Endodermal cell (in vitro differentiated cells): ENCODE measurements around the gene SEC23A. TPM values are rescaled to one million over a fixed set of nuclear protein-coding genes. Genes with fewer than 3 reads are reported as not detected.
"Not testable (repeated sequence)": the region's sequence is repeated elsewhere in the genome, so short reads cannot be mapped to it uniquely, and the experiment has no call there.

Source experiments
- DNase-seq: peaks from one replicate; pipeline ENCODE4 v3.0.0-alpha.2; 2017
- H3K27ac ChIP-seq: 2 replicates; pipeline ENCODE4 v1.5.1; 2013; ENCODE audit warnings: mild to moderate bottlenecking, low read depth, low read length, moderate library complexity
- H3K27me3 ChIP-seq: 2 replicates; pipeline ENCODE4 v1.6.1; 2013; ENCODE audit warnings: mild to moderate bottlenecking, low read length, moderate library complexity; ENCODE audit not compliant: insufficient read depth, control insufficient read depth, poor library complexity, severe bottlenecking
- H3K36me3 ChIP-seq: 2 replicates; pipeline ENCODE4 v1.7.0; 2013; ENCODE audit warnings: mild to moderate bottlenecking, low read length, moderate library complexity; ENCODE audit not compliant: control insufficient read depth, insufficient read depth
- H3K4me1 ChIP-seq: one replicate; pipeline ENCODE4 v1.7.0; 2013; ENCODE audit warnings: low read length; ENCODE audit not compliant: control insufficient read depth, insufficient read depth
- H3K4me3 ChIP-seq: 2 replicates; pipeline ENCODE4 v1.5.1; 2013; ENCODE audit warnings: mild to moderate bottlenecking, low read length, moderate library complexity
- H3K9ac ChIP-seq: 2 replicates; pipeline ENCODE4 v1.6.1; 2013; ENCODE audit warnings: mild to moderate bottlenecking, low read length, moderate library complexity; ENCODE audit not compliant: poor library complexity, severe bottlenecking; ENCODE audit errors: extremely low read depth
- H3K9me3 ChIP-seq: 2 replicates; pipeline ENCODE4 v1.6.1; 2013; ENCODE audit warnings: mild to moderate bottlenecking, low read length, moderate library complexity; ENCODE audit not compliant: control insufficient read depth
- H3K27ac Mint-ChIP-seq: 2 replicates; pipeline ENCODE4 v1.8.0; 2020; ENCODE audit warnings: mixed read lengths
- H3K27me3 Mint-ChIP-seq: 2 replicates; pipeline ENCODE4 v1.8.0; 2021; ENCODE audit warnings: mild to moderate bottlenecking, mixed read lengths; ENCODE audit not compliant: insufficient read depth
- H3K36me3 Mint-ChIP-seq: 2 replicates; pipeline ENCODE4 v1.8.0; 2020; ENCODE audit warnings: low read depth, mixed read lengths
- H3K4me1 Mint-ChIP-seq: 2 replicates; pipeline ENCODE4 v1.8.0; 2020; ENCODE audit warnings: mixed read lengths
- H3K4me3 Mint-ChIP-seq: 2 replicates; pipeline ENCODE4 v1.8.0; 2020; ENCODE audit warnings: mild to moderate bottlenecking, moderate library complexity, mixed read lengths
- H3K9me3 Mint-ChIP-seq: 2 replicates; pipeline ENCODE4 v1.8.0; 2020; ENCODE audit warnings: mild to moderate bottlenecking, mixed read lengths
- CTCF ChIP-seq: fragments of 200-600 bp; sonication (generic); conservative IDR thresholded peaks from 2 replicates; pipeline ENCODE4 v1.5.0; 2021; ENCODE audit warnings: antibody characterized with exemption, mild to moderate bottlenecking
- WGBS, 2 experiments: methylation state at CpG; one replicate each; pipeline versions ENCODE4 v1.1.5 to v1.1.7; 2013; ENCODE audit warnings: missing lambda C conversion rate in 2 of 2, mixed read lengths in 1 of 2; ENCODE audit not compliant: insufficient coverage in 1 of 2, insufficient read length in 1 of 2; 5-methylcytosine and 5-hydroxymethylcytosine counted together
- total RNA-seq, 2 donors: library from RNA; stranded (reverse); fragmentation: NEBNext Ultra II Directional in 1 of 2; extraction: Animal tissue kit (Norgen Biotek cat#: 25700) in 1 of 2; gene quantifications; 2 replicates in 1 of 2; 3 replicates in 1 of 2; pipeline ENCODE4 v1.2.1, GENCODE V29; 2021

Gene SEC23A
- total RNA-seq, 2 donors from 2014 or later: 58.5 to 89.7 TPM

GRCh38 chr14:39025250-39025809 is 77.7 kb downstream of the SEC23A start:
- Histone ChIP-seq H3K4me1 (peaks cover 3% of the 10 kb centered on the region), H3K4me3 (no peak overlapping the region), H3K27me3 (no peaks in the 10 kb centered on the region), H3K9ac (no peak overlapping the region), H3K9me3 (no peaks in the 10 kb centered on the region), H3K36me3 (peaks cover 34% of the 10 kb centered on the region), H3K27ac (no peak overlapping the region)
- Mint-ChIP-seq H3K9me3 (no peaks in the 10 kb centered on the region), H3K27ac (peak overlapping the region; percentile 21), H3K36me3 (peaks cover 22% of the 10 kb centered on the region), H3K27me3 (no peaks in the 10 kb centered on the region), H3K4me1 (peaks cover 16% of the 10 kb centered on the region), H3K4me3 (no peak overlapping the region)
- DNase-seq: no peak
- 88 to 89% methylated on average over 3 of the region's 3 CpGs for WGBS, 2 experiments
- no peak for TF ChIP-seq CTCF

- Histone ChIP-seq H3K27ac (no peak overlapping the region), H3K9ac (no peak overlapping the region), H3K4me3 (no peak overlapping the region), H3K27me3 (no peaks in the 10 kb centered on the region), H3K4me1 (peaks cover 3% of the 10 kb centered on the region), H3K9me3 (no peaks in the 10 kb centered on the region), H3K36me3 (peaks cover 23% of the 10 kb centered on the region)
- Mint-ChIP-seq H3K27me3 (no peaks in the 10 kb centered on the region), H3K9me3 (no peaks in the 10 kb centered on the region), H3K4me1 (peaks cover 16% of the 10 kb centered on the region), H3K36me3 (peaks cover 12% of the 10 kb centered on the region), H3K27ac (no peak overlapping the region), H3K4me3 (no peak overlapping the region)
- DNase-seq: no peak
- 87 to 94% methylated on average over 7 to 12 of the region's 12 CpGs for WGBS, 2 experiments
- TF ChIP-seq CTCF: no peak
Observed at GRCh38 chr14:39023939-39024871, 78.8 kb downstream of the SEC23A start.

GRCh38 chr14:39017096-39018016 is 85.7 kb downstream of the SEC23A start:
- H3K27ac ChIP-seq, H3K9ac ChIP-seq, H3K27me3 ChIP-seq, H3K4me1 ChIP-seq, H3K9me3 ChIP-seq, H3K9me3 Mint-ChIP-seq, H3K27me3 Mint-ChIP-seq: not testable (repeated sequence)
- Histone ChIP-seq H3K4me3 (peak overlapping the region; percentile 73), H3K36me3 (peaks cover 22% of the 10 kb centered on the region)
- TF ChIP-seq CTCF: peak; percentile 46
- DNase-seq: peak; percentile 72
- peaks cover 10% of the 10 kb centered on the region for H3K36me3 Mint-ChIP-seq
- H3K27ac Mint-ChIP-seq: peak overlapping the region; percentile 88
- WGBS, 2 experiments: 29 to 54% methylated on average over 18 to 32 of the region's 33 CpGs
- peaks cover 13% of the 10 kb centered on the region for H3K4me1 Mint-ChIP-seq
- H3K4me3 Mint-ChIP-seq: peak overlapping the region; percentile 79
